Erythroblast (primary cell): ENCODE measurements around the gene CIB1.

ENCODE experiments used
- GATA1 ChIP-seq: IDR thresholded peaks from 2 replicates; pipeline ENCODE4 v1.6.1; 2011; ENCODE audit warnings: low read depth, mild to moderate bottlenecking, control low read depth, low read length, moderate library complexity
- POLR2A ChIP-seq: IDR thresholded peaks from 2 replicates; pipeline ENCODE4 v1.6.1; 2011; ENCODE audit warnings: mild to moderate bottlenecking, low read length

GRCh38 chr15:90225047-90225446 is 8.7 kb downstream of the CIB1 start:
- TF ChIP-seq POLR2A (no peak), GATA1 (no peak)
